Neural progenitor cell (in vitro differentiated cells): ENCODE measurements around the gene MOCOS. TPM values are rescaled to one million over a fixed set of nuclear protein-coding genes. Genes with fewer than 3 reads are reported as not detected.

Experiments
- DNase-seq: peaks from one replicate; pipeline ENCODE4 v3.0.0-alpha.2; 2016; ENCODE audit warnings: low spot score
- H2AFZ ChIP-seq: fragments of 200-600 bp; sonication (generic); replicated peaks from 2 replicates; pipeline ENCODE4 v1.6.1; 2016; ENCODE audit warnings: antibody characterized with exemption
- H3F3A ChIP-seq: fragments of 200-600 bp; sonication (generic); 2 replicates; pipeline ENCODE4 v1.6.1; 2016; ENCODE audit warnings: antibody characterized with exemption, low read depth
- H3K27ac ChIP-seq: fragments of 200-600 bp; sonication (generic); 2 replicates; pipeline ENCODE4 v1.5.1; 2016; ENCODE audit warnings: mild to moderate bottlenecking
- H3K27me3 ChIP-seq: fragments of 200-600 bp; sonication (generic); 2 replicates; pipeline ENCODE4 v1.6.1; 2016; ENCODE audit warnings: mild to moderate bottlenecking, moderate library complexity
- H3K36me3 ChIP-seq: fragments of 200-600 bp; sonication (generic); 2 replicates; pipeline ENCODE4 v1.5.1; 2016
- H3K4me1 ChIP-seq: fragments of 200-600 bp; sonication (generic); 2 replicates; pipeline ENCODE4 v1.6.1; 2016; ENCODE audit warnings: mixed run types
- H3K4me2 ChIP-seq: fragments of 200-600 bp; sonication (generic); 2 replicates; pipeline ENCODE4 v1.6.1; 2016
- H3K4me3 ChIP-seq: fragments of 200-600 bp; sonication (generic); 2 replicates; pipeline ENCODE4 v1.5.1; 2016
- H3K79me2 ChIP-seq: fragments of 200-600 bp; sonication (generic); 2 replicates; pipeline ENCODE4 v1.6.1; 2016; ENCODE audit warnings: low read depth
- H3K9ac ChIP-seq: fragments of 200-600 bp; sonication (generic); 2 replicates; pipeline ENCODE4 v1.6.1; 2016
- H3K9me3 ChIP-seq: fragments of 200-600 bp; sonication (generic); 2 replicates; pipeline ENCODE4 v1.5.1; 2016; ENCODE audit warnings: low read depth
- H4K20me1 ChIP-seq: fragments of 200-600 bp; sonication (generic); 2 replicates; pipeline ENCODE4 v1.6.1; 2016; ENCODE audit warnings: low read depth
- H3K27ac Mint-ChIP-seq: 3 replicates; pipeline ENCODE4 v1.8.0; 2021; ENCODE audit warnings: mixed read lengths
- H3K27me3 Mint-ChIP-seq: 2 replicates; pipeline ENCODE4 v1.8.0; 2022; ENCODE audit warnings: low read depth, mild to moderate bottlenecking, inconsistent platforms, moderate library complexity, mixed read lengths; ENCODE audit not compliant: insufficient read depth
- H3K36me3 Mint-ChIP-seq: 3 replicates; pipeline ENCODE4 v1.8.0; 2021; ENCODE audit warnings: mixed read lengths
- H3K4me1 Mint-ChIP-seq: 3 replicates; pipeline ENCODE4 v1.8.0; 2021; ENCODE audit warnings: mixed read lengths
- H3K4me3 Mint-ChIP-seq: 3 replicates; pipeline ENCODE4 v1.8.0; 2021; ENCODE audit warnings: mild to moderate bottlenecking, moderate library complexity, mixed read lengths
- H3K9me3 Mint-ChIP-seq: 3 replicates; pipeline ENCODE4 v1.8.0; 2020; ENCODE audit warnings: mixed read lengths
- EZH2 ChIP-seq: fragments of 200-600 bp; sonication (generic); IDR thresholded peaks from 2 replicates; pipeline ENCODE4 v1.6.1; 2017; ENCODE audit warnings: antibody characterized with exemption, mild to moderate bottlenecking, moderate library complexity
- EZH2phosphoT487 ChIP-seq: fragments of 200-600 bp; sonication (generic); IDR thresholded peaks from 2 replicates; pipeline ENCODE4 v1.6.1; 2017; ENCODE audit warnings: antibody characterized with exemption
- total RNA-seq: library from RNA; depleted of rRNA; stranded (reverse); fragments of >200 nt; gene quantifications from 2 replicates; pipeline ENCODE4 v1.2.3, GENCODE V29; 2015; ENCODE audit warnings: low replicate concordance
- TF ChIP-seq, protein P1 (sequence below): fragments of 200-600 bp; sonication (generic); IDR thresholded peaks from 2 replicates; pipeline ENCODE4 v1.5.1; 2017; ENCODE audit warnings: antibody characterized with exemption, mild to moderate bottlenecking

Gene MOCOS
- total RNA-seq, 1 donor from 2014 or later, result 0.36 TPM

DNA sequence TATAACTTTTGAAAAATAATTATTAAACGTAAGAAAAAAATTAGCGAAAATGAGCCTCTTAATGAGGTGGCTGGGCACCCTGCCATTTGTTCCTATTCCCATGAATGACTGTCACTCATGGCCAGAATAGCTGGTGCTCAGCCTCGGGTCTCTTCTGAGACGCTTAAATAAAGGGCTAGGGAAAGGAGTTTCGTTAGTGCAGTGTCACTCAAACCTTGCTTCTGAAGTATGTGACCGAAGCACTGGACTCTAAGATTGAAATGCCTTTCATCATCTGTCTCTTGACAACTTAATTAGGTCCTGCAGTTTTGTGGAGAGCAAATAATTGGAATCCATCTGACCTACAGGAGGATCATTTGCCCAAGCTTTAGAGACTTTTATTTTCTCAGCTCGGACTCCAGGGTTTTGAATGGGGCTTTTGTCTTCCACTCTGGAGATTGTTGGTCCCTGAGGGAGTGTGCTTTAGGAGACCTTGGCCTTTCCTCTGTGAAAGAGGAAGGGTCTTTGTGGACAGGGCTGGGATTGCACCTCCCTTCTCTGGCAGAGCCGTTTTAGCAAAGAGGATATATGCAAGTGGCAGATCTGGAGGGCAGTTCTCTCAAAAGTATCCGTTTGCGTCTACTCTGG, 67.9 kb downstream of the MOCOS start:
- H3K27me3 Mint-ChIP-seq, result peaks cover 16% of the 10 kb centered on the region
- peaks cover 20% of the 10 kb centered on the region for H3K4me1 Mint-ChIP-seq
- TF ChIP-seq, protein P1, sequence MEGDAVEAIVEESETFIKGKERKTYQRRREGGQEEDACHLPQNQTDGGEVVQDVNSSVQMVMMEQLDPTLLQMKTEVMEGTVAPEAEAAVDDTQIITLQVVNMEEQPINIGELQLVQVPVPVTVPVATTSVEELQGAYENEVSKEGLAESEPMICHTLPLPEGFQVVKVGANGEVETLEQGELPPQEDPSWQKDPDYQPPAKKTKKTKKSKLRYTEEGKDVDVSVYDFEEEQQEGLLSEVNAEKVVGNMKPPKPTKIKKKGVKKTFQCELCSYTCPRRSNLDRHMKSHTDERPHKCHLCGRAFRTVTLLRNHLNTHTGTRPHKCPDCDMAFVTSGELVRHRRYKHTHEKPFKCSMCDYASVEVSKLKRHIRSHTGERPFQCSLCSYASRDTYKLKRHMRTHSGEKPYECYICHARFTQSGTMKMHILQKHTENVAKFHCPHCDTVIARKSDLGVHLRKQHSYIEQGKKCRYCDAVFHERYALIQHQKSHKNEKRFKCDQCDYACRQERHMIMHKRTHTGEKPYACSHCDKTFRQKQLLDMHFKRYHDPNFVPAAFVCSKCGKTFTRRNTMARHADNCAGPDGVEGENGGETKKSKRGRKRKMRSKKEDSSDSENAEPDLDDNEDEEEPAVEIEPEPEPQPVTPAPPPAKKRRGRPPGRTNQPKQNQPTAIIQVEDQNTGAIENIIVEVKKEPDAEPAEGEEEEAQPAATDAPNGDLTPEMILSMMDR, result no peak
- TF ChIP-seq EZH2 (no peak), EZH2phosphoT487 (no peak)
- no peaks in the 10 kb centered on the region for H4K20me1 ChIP-seq
- no peaks in the 10 kb centered on the region for H3K9me3 ChIP-seq
- no peaks in the 10 kb centered on the region for H3K36me3 ChIP-seq
- no peaks in the 10 kb centered on the region for H3K79me2 ChIP-seq
- no peak overlapping the region for H3K4me2 ChIP-seq
- no peak overlapping the region for H2AFZ ChIP-seq
- H3K27ac ChIP-seq, result peak overlapping the region; percentile 37
- peak; percentile 25 for DNase-seq
- H3K4me3 Mint-ChIP-seq, result peak overlapping the region; percentile 57
- no peaks in the 10 kb centered on the region for H3K36me3 Mint-ChIP-seq
- peak overlapping the region; percentile 93 for H3K27ac Mint-ChIP-seq
- H3K27me3 ChIP-seq, result no peaks in the 10 kb centered on the region
- peaks cover 6% of the 10 kb centered on the region for H3F3A ChIP-seq
- H3K4me3 ChIP-seq, result no peak overlapping the region
- no peak overlapping the region for H3K9ac ChIP-seq
- no peaks in the 10 kb centered on the region for H3K9me3 Mint-ChIP-seq
- peaks cover 10% of the 10 kb centered on the region for H3K4me1 ChIP-seq

DNA sequence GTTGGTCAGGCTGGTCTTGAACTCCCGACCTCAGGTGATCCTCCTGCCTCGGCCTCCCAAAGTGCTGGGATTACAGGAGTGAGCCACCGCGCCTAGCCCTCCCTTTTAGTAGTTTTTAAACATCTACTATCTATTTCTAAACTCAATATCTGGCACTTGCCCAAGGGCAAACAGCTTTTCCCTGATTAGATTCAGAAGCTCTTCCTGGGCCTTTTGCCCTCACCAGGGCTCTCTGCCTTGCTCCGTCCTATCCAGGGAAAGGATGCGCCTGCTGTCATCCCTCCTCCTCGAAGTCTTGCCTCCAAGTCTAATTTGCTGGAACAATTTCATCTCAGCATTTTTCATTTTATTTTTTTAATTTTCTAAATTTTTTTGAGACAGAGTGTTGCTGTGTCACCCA, 68.8 kb downstream of the MOCOS start:
- peaks cover 17% of the 10 kb centered on the region for H3K27me3 Mint-ChIP-seq
- no peaks in the 10 kb centered on the region for H3K36me3 Mint-ChIP-seq

DNA sequence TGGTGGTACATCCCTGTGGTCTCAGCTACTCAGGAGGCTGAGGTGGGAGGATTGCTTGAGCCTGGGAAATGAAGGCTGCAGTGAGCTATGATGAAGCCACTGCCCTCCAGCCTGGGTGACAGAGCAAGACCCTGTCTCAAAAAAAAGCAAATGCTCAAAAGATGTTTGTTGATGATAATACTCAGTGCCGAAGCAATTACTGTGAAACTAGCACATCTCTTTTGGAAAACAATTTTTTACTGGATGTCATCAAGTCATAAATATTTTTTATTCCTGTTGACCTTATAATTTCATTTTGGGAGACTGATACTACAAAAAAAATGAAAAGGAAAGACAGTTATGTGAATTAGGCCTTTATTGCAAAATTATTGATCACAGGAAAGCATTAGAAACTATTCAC, 75.7 kb downstream of the MOCOS start:
- no peak for DNase-seq
- Histone ChIP-seq H3K4me3 (no peak overlapping the region), H3K9me3 (no peaks in the 10 kb centered on the region), H3K4me1 (peaks cover 4% of the 10 kb centered on the region), H3K79me2 (no peaks in the 10 kb centered on the region), H3K27ac (no peak overlapping the region), H3K36me3 (no peaks in the 10 kb centered on the region), H3K4me2 (no peak overlapping the region), H3F3A (no peaks in the 10 kb centered on the region), H4K20me1 (no peaks in the 10 kb centered on the region), H3K9ac (no peak overlapping the region), H2AFZ (no peak overlapping the region), H3K27me3 (no peaks in the 10 kb centered on the region)
- H3K9me3 Mint-ChIP-seq, result no peaks in the 10 kb centered on the region
- peaks cover 39% of the 10 kb centered on the region for H3K4me1 Mint-ChIP-seq
- TF ChIP-seq, protein P1, result no peak
- TF ChIP-seq EZH2phosphoT487 (no peak), EZH2 (no peak)
- peaks cover 13% of the 10 kb centered on the region for H3K27me3 Mint-ChIP-seq
- no peak overlapping the region for H3K27ac Mint-ChIP-seq
- H3K36me3 Mint-ChIP-seq, result no peaks in the 10 kb centered on the region
- no peak overlapping the region for H3K4me3 Mint-ChIP-seq

More for the DNA sequence above, 68.8 kb downstream of the MOCOS start:
- Histone ChIP-seq H3K9ac (no peak overlapping the region), H3K4me2 (no peak overlapping the region), H2AFZ (no peak overlapping the region), H3K4me1 (peaks cover 12% of the 10 kb centered on the region), H3K36me3 (no peaks in the 10 kb centered on the region), H3K27me3 (no peaks in the 10 kb centered on the region), H3K9me3 (no peaks in the 10 kb centered on the region), H3K27ac (no peak overlapping the region), H3F3A (peaks cover 6% of the 10 kb centered on the region), H3K4me3 (no peak overlapping the region), H3K79me2 (no peaks in the 10 kb centered on the region), H4K20me1 (no peaks in the 10 kb centered on the region)
- DNase-seq, result no peak
- Mint-ChIP-seq H3K9me3 (no peaks in the 10 kb centered on the region), H3K27ac (no peak overlapping the region), H3K4me1 (peaks cover 18% of the 10 kb centered on the region), H3K4me3 (no peak overlapping the region)
- TF ChIP-seq EZH2phosphoT487, result no peak
- TF ChIP-seq EZH2, result no peak
- TF ChIP-seq, protein P1, result no peak
